GM19238 (cell line): ENCODE results near the gene HRH3.

ENCODE experiments used
- DNase-seq: peaks from one replicate; pipeline ENCODE4 v3.0.0; 2011; ENCODE audit warnings: low spot score; ENCODE audit not compliant: insufficient read length

Gene HRH3

GRCh38 chr20:62216636-62217566 is 3.2 kb downstream of the HRH3 start:
- DNase-seq = no peak

- DNase-seq = no peak
Observed at GRCh38 chr20:62215991-62216635, 4.0 kb downstream of the HRH3 start.

GRCh38 chr20:62215020-62215990 is 4.8 kb downstream of the HRH3 start:
- DNase-seq = no peak

- DNase-seq = no peak
Observed at GRCh38 chr20:62214067-62214466, 6.0 kb downstream of the HRH3 start.

- no peak for DNase-seq
Observed at GRCh38 chr20:62212299-62212698, 7.8 kb downstream of the HRH3 start.

- DNase-seq = no peak
Observed at GRCh38 chr20:62211769-62212288, 8.2 kb downstream of the HRH3 start.

- no peak for DNase-seq
Observed at GRCh38 chr20:62211216-62211615, 8.9 kb downstream of the HRH3 start.

GRCh38 chr20:62210496-62210855 is 9.6 kb downstream of the HRH3 start:
- no peak for DNase-seq

GRCh38 chr20:62209850-62210495 is 10.1 kb downstream of the HRH3 start:
- DNase-seq = no peak

- no peak for DNase-seq
Observed at GRCh38 chr20:62208795-62209755, 11.0 kb downstream of the HRH3 start.

- DNase-seq = no peak
Observed at GRCh38 chr20:62208061-62208794, 11.8 kb downstream of the HRH3 start.

GRCh38 chr20:62206388-62206775 is 13.7 kb downstream of the HRH3 start:
- DNase-seq = no peak

GRCh38 chr20:62205618-62206387 is 14.3 kb downstream of the HRH3 start:
- no peak for DNase-seq

GRCh38 chr20:62203378-62204030 is 16.6 kb downstream of the HRH3 start:
- DNase-seq = no peak

- no peak for DNase-seq
Observed at GRCh38 chr20:62202676-62203377, 17.3 kb downstream of the HRH3 start.

GRCh38 chr20:62202083-62202395 is 18.0 kb downstream of the HRH3 start:
- DNase-seq = no peak
